ENCODE results near the gene IQUB. TPM values are rescaled to one million over a fixed set of nuclear protein-coding genes. Genes with fewer than 3 reads are reported as not detected.

Gene IQUB
- total and polyA plus RNA-seq, 7 donors, result 0.10 to 0.83 (median 0.66) TPM; not detected in 2

DNA sequence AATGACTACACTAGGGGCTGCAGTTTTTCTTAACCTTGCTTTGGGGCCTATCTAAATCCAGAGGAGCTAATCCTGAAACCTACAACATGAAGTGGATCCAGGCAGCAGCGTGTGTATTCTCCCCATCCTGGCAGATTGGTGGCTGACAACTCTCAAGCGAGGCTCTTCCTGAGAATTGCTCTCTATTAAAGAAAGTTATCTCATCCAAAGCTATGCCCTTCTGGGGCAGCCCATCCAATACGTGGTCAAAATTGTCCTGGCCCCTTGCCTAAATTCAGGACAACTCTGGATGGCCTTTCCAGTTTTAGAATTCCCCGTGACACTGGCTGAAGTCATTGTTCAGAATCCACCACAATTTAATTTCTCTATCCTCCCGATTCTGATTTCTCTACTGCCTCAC is 66.1 kb downstream of the IQUB start:
- H3K9me3 ChIP-seq, result no peaks in the 10 kb centered on the region
- TF ChIP-seq POLR2AphosphoS5 (IDR thresholded peaks at IDR 0.05), result no peak
- peaks cover 0 to 3% (median 0%) of the 10 kb centered on the region in 4 donors for H3K4me1 ChIP-seq
- WGBS, 2 donors, result 82 to 91% methylated on average over 5 of the region's 5 CpGs
- H3K27ac ChIP-seq, result no peak overlapping the region
- no peaks in the 10 kb centered on the region for H3K27me3 ChIP-seq
- H3K4me3 ChIP-seq, result no peak overlapping the region
- no peak for DNase-seq
- no peaks in the 10 kb centered on the region for H3K36me3 ChIP-seq
- intact Hi-C loops (cut with DNase I), result no loop called here

DNA sequence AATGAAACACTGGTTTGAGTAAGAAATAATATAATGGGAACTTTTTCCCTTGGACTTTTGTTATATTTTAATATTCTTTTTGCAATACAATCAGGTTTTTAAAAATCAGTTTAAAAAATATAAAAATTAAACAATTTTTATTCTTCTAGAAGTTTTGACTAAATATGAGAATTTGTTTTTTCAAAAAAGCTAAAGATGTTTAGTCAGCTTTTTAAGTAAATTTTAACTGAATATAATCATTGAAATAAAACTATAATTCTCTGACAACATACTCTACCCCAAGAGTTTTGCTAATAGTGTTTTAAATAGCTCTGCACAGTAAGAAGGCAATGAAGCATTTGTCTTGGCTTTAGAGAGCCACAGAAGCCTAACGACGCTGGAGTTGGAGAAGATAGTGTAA is 70.5 kb downstream of the IQUB start:
- no peak for DNase-seq
- intact Hi-C loops (cut with DNase I), result no loop called here
- Histone ChIP-seq H3K27me3 (no peaks in the 10 kb centered on the region), H3K36me3 (no peaks in the 10 kb centered on the region), H3K9me3 (no peaks in the 10 kb centered on the region), H3K27ac (no peak overlapping the region), H3K4me1 (no peaks in the 10 kb centered on the region), H3K4me3 (no peak overlapping the region)
- WGBS, 2 donors, result 88% methylated on average over 2 of the region's 2 CpGs
- TF ChIP-seq EP300 (IDR thresholded peaks at IDR 0.05) (no peak), POLR2A (IDR thresholded peaks at IDR 0.05) (no peak), POLR2AphosphoS5 (IDR thresholded peaks at IDR 0.05) (no peak)
- TF ChIP-seq, protein P1, sequence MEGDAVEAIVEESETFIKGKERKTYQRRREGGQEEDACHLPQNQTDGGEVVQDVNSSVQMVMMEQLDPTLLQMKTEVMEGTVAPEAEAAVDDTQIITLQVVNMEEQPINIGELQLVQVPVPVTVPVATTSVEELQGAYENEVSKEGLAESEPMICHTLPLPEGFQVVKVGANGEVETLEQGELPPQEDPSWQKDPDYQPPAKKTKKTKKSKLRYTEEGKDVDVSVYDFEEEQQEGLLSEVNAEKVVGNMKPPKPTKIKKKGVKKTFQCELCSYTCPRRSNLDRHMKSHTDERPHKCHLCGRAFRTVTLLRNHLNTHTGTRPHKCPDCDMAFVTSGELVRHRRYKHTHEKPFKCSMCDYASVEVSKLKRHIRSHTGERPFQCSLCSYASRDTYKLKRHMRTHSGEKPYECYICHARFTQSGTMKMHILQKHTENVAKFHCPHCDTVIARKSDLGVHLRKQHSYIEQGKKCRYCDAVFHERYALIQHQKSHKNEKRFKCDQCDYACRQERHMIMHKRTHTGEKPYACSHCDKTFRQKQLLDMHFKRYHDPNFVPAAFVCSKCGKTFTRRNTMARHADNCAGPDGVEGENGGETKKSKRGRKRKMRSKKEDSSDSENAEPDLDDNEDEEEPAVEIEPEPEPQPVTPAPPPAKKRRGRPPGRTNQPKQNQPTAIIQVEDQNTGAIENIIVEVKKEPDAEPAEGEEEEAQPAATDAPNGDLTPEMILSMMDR (IDR thresholded peaks at IDR 0.05), result no peak

DNA sequence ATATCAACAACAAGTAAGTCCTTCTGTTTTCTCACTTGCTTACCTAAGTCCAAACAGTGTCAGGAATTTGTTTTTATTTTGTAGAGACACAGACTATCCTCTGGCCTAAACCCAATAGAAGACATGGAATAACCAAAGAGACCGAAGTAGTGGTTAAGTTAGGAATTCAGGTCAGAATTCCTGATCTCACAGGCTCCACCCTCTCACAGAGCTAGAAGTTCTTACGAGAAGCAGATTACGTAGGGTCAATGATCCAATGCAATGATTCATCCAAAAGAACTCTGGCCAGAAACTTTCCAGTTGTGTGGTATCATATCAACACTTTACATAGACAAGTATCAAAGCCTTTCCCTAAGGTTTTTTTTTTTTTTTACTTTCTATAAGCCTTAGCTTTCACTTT is 73.8 kb downstream of the IQUB start:
- Histone ChIP-seq H3K4me1 (no peaks in the 10 kb centered on the region), H3K9me3 (no peaks in the 10 kb centered on the region), H3K27ac (no peak overlapping the region), H3K4me3 (no peak overlapping the region), H3K36me3 (no peaks in the 10 kb centered on the region), H3K27me3 (no peaks in the 10 kb centered on the region)
- intact Hi-C loops (cut with DNase I), result no loop called here
- no peak for TF ChIP-seq EP300 (IDR thresholded peaks at IDR 0.05)
- no peak for TF ChIP-seq POLR2AphosphoS5 (IDR thresholded peaks at IDR 0.05)
- TF ChIP-seq, protein P1 (IDR thresholded peaks at IDR 0.05), result no peak
- no peak for TF ChIP-seq POLR2A (IDR thresholded peaks at IDR 0.05)
- DNase-seq, result no peak
- 67 to 70% methylated on average over 3 of the region's 3 CpGs for WGBS, 2 donors

DNA sequence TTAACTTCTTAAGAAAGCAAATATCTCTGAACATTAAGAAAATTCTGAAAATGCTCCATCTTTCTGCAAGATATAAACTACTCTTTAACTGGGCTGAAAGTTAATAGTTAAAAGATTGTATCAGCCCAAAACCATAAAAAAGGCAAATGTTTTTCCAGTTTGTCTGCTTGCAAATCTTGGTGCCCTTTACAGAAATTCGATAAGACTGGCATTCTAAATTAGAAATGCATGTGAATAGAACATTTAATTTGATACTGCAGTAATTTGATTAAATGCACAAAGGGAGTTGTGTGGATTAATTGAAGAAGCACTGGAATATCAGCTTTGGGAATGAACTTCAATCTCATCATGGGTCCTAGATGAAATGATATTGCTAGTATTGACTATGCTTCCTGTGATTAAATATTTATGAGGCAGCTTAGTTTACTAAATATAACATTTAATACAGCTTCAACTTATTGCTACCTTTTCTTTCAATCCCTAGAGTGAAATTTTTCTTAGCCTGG is 78.4 kb downstream of the IQUB start:
- DNase-seq, result no peak
- Histone ChIP-seq H3K4me3 (no peak overlapping the region), H3K27me3 (no peaks in the 10 kb centered on the region), H3K4me1 (no peaks in the 10 kb centered on the region), H3K9me3 (no peaks in the 10 kb centered on the region), H3K27ac (no peak overlapping the region), H3K36me3 (no peaks in the 10 kb centered on the region)
- intact Hi-C loops (cut with DNase I), result no loop called here
- TF ChIP-seq EP300 (IDR thresholded peaks at IDR 0.05) (no peak), POLR2A (IDR thresholded peaks at IDR 0.05) (no peak), POLR2AphosphoS5 (IDR thresholded peaks at IDR 0.05) (no peak)
- TF ChIP-seq, protein P1 (IDR thresholded peaks at IDR 0.05), result no peak
- 17 to 56% methylated on average over 1 of the region's 1 CpG for WGBS, 2 donors

DNA sequence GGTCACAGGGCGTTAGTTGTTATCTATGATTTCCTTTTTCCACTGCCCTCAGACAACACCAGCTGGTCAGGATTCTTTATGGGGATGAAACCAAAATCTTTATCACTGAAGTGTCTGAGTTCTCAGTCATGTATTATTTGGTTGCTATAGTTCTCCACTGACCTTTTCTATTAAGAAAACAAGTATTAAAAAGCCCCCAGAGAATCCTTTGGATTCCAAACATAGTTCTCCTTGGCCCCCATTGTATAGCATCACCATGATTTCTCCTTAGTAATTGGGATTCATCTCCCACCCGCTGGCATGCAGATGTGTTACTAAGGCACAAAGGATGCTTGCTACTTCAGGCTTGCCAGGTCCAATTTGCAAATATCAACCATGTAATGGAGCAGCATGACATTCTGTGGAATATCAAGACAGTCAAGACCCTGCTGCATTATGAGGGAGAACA is 94.3 kb downstream of the IQUB start:
- intact Hi-C loops (cut with DNase I), result no loop called here
- WGBS, 2 donors, result 33 to 38% methylated on average over 2 of the region's 2 CpGs
- H3K27ac ChIP-seq, result no peak overlapping the region
- no peak overlapping the region for H3K4me3 ChIP-seq
- H3K9me3 ChIP-seq, result no peaks in the 10 kb centered on the region
- H3K4me1 ChIP-seq, result no peaks in the 10 kb centered on the region
- no peak for DNase-seq
- no peaks in the 10 kb centered on the region for H3K27me3 ChIP-seq
- TF ChIP-seq POLR2AphosphoS5 (IDR thresholded peaks at IDR 0.05), result no peak
- no peak for TF ChIP-seq EP300 (IDR thresholded peaks at IDR 0.05)
- no peak for TF ChIP-seq POLR2A (IDR thresholded peaks at IDR 0.05)
- TF ChIP-seq, protein P1 (IDR thresholded peaks at IDR 0.05), result no peak
- no peaks in the 10 kb centered on the region for H3K36me3 ChIP-seq

Data from sigmoid colon (tissue), 7 donors.